Loucy (cell line): Measurements from ENCODE around the gene NCBP1.
"Not testable (repeated sequence)": the region's sequence is repeated elsewhere in the genome, so short reads cannot be mapped to it uniquely, and the experiment has no call there.

ENCODE experiments used
- CTCF ChIP-seq: fragments of 200-600 bp; sonication (generic); conservative IDR thresholded peaks from 2 replicates; pipeline ENCODE4 v1.5.1; 2014; ENCODE audit warnings: mild to moderate bottlenecking, antibody characterized with exemption, low read length
- EZH2phosphoT487 ChIP-seq: fragments of 200-600 bp; IDR thresholded peaks from 2 replicates; pipeline ENCODE4 v1.6.1; 2018; ENCODE audit warnings: antibody characterized with exemption, mild to moderate bottlenecking, moderate library complexity, borderline replicate concordance

- not testable (repeated sequence) for TF ChIP-seq CTCF, EZH2phosphoT487
These were observed 48.8 kb upstream of the NCBP1 start for GRCh38 chr9:97584778-97585177.
